T-cell (primary cell): ENCODE data around the gene LENEP. TPM values are rescaled to one million over a fixed set of nuclear protein-coding genes. Genes with fewer than 3 reads are reported as not detected.

ENCODE experiments used
- ATAC-seq, 4 experiments: fragments of 200-7000 bp in 3 of 4; fragments of 150-1000 bp in 1 of 4; cut with Tn5 transposase; replicated peaks in 1 of 4; 1 replicate in 3 of 4; 2 replicates in 1 of 4; pipeline ENCODE4 v1.10.0; 2021; ENCODE audit warnings: moderate library complexity in 3 of 4, mild to moderate bottlenecking in 2 of 4, moderate number of reproducible peaks in 1 of 4
- CTCF ChIA-PET, 2 donors: fragments of 300-600 bp; sonication (Branson Sonifier 250); formaldehyde crosslinking; loops; one replicate each; lab custom pipeline; 2022; ENCODE audit warnings: antibody characterized with exemption in 2 of 2; lab: Charles Lee
- POLR2A ChIA-PET, 2 donors: fragments of 300-600 bp; sonication (Branson Sonifier 250); formaldehyde crosslinking; loops; one replicate each; lab custom pipeline; 2022; ENCODE audit warnings: antibody characterized with exemption in 2 of 2; lab: Charles Lee
- DNase-seq, 35 experiments: peaks; one replicate each; pipeline versions ENCODE4 v3.0.0 to v3.0.0-alpha.2; 2013 to 2023
- H3K27ac ChIP-seq: one replicate; pipeline ENCODE4 v1.5.1; 2013; ENCODE audit warnings: low read length
- H3K27me3 ChIP-seq, 2 experiments: replicated peaks in 1 of 2; 1 replicate in 1 of 2; 2 replicates in 1 of 2; pipeline versions ENCODE4 v1.6.1 to v1.7.0; 2013; ENCODE audit warnings: low read length in 1 of 2, mixed read lengths in 1 of 2; ENCODE audit not compliant: control insufficient read depth in 2 of 2, insufficient read depth in 2 of 2; ENCODE audit errors: extremely low read depth in 1 of 2
- H3K36me3 ChIP-seq, 2 donors: 1 replicate in 1 of 2; 2 replicates in 1 of 2; pipeline versions ENCODE4 v1.6.1 to v1.7.0; 2013; ENCODE audit warnings: low read length in 1 of 2; ENCODE audit not compliant: control insufficient read depth in 2 of 2, insufficient read depth in 1 of 2; ENCODE audit errors: extremely low read depth in 1 of 2
- H3K4me1 ChIP-seq, 2 experiments: 1 replicate in 1 of 2; 2 replicates in 1 of 2; pipeline versions ENCODE4 v1.6.1 to v1.7.0; 2013; ENCODE audit warnings: low read length in 2 of 2, mixed read lengths in 1 of 2; ENCODE audit not compliant: insufficient read depth in 2 of 2, control insufficient read depth in 1 of 2; ENCODE audit errors: extremely low read depth in 1 of 2
- H3K4me3 ChIP-seq, 2 donors: 1 replicate in 1 of 2; 2 replicates in 1 of 2; pipeline versions ENCODE4 v1.5.1 to v1.7.0; 2013; ENCODE audit warnings: mild to moderate bottlenecking in 2 of 2, low read length in 1 of 2, moderate library complexity in 1 of 2; ENCODE audit not compliant: control insufficient read depth in 1 of 2; ENCODE audit errors: extremely low read depth in 1 of 2
- H3K9me3 ChIP-seq: 2 replicates; pipeline ENCODE4 v1.7.0; 2013
- H3K27ac Mint-ChIP-seq, 2 donors: one replicate each; pipeline ENCODE4 v1.8.0; 2020 to 2021; ENCODE audit warnings: mild to moderate bottlenecking in 2 of 2, mixed read lengths in 2 of 2
- H3K27me3 Mint-ChIP-seq, 2 donors: one replicate each; pipeline ENCODE4 v1.8.0; 2021 to 2022; ENCODE audit warnings: mixed read lengths in 2 of 2
- H3K36me3 Mint-ChIP-seq: one replicate; pipeline ENCODE4 v1.8.0; 2021; ENCODE audit warnings: mixed read lengths
- H3K4me1 Mint-ChIP-seq, 3 donors: one replicate each; pipeline ENCODE4 v1.8.0; 2020 to 2022; ENCODE audit warnings: mixed read lengths in 3 of 3, mild to moderate bottlenecking in 1 of 3
- H3K4me3 Mint-ChIP-seq, 3 donors: one replicate each; pipeline ENCODE4 v1.8.0; 2020 to 2022; ENCODE audit warnings: mild to moderate bottlenecking in 3 of 3, mixed read lengths in 3 of 3, moderate library complexity in 3 of 3
- H3K9me3 Mint-ChIP-seq, 3 donors: one replicate each; pipeline ENCODE4 v1.8.0; 2020 to 2022; ENCODE audit warnings: mixed read lengths in 3 of 3
- WGBS: methylation state at CpG from one replicate; pipeline ENCODE4 v1.1.5; 2013; ENCODE audit warnings: missing lambda C conversion rate; ENCODE audit not compliant: insufficient coverage; 5-methylcytosine and 5-hydroxymethylcytosine counted together
- total RNA-seq, 35 experiments: library from RNA in 6 of 35; stranded (reverse) in 6 of 35; fragments of 120-200 nt in 1 of 35; gene quantifications; one replicate each; pipeline versions ENCODE4 v1.2.1 to v1.2.4 and lab custom pipeline; 2013 to 2026

Gene LENEP
- total RNA-seq, 5 donors from 2014 or later (not counting 1 experiment from before 2014, with no cell fraction given) = 1.3 to 3.0 (median 1.6) TPM; not detected in 2

GRCh38 chr1:155039308-155039669 lies 45.9 kb downstream of the LENEP start:
- Histone ChIP-seq H3K27me3 (peaks cover 0 to 15% of the 10 kb centered on the region in 2 experiments), H3K9me3 (no peaks in the 10 kb centered on the region), H3K36me3 (no peaks in the 10 kb centered on the region), H3K27ac (no peak overlapping the region), H3K4me3 (no peak overlapping the region), H3K4me1 (no peaks in the 10 kb centered on the region)
- ChIA-PET POLR2A (no interaction called here), CTCF (no interaction called here)
- no peaks in the 10 kb centered on the region for H3K36me3 Mint-ChIP-seq
- peaks cover 0 to 2% (median 0%) of the 10 kb centered on the region in 3 donors for H3K4me1 Mint-ChIP-seq
- WGBS = no CpG with 5 or more reads among the region's 4 CpGs
- H3K27ac Mint-ChIP-seq = no peak overlapping the region
- H3K9me3 Mint-ChIP-seq = no peaks in the 10 kb centered on the region
- DNase-seq (no peak), ATAC-seq (no peak)
- H3K27me3 Mint-ChIP-seq = peaks cover 0 to 2% of the 10 kb centered on the region in 2 donors
- H3K4me3 Mint-ChIP-seq = no peak overlapping the region

GRCh38 chr1:155040358-155041093 lies 47.1 kb downstream of the LENEP start:
- 89% methylated on average over 14 of the region's 14 CpGs for WGBS
- ATAC-seq = no peak

GRCh38 chr1:155042789-155043188 lies 49.4 kb downstream of the LENEP start:
- H3K27me3 Mint-ChIP-seq = peaks cover 0 to 3% of the 10 kb centered on the region in 2 donors
- no peaks in the 10 kb centered on the region for H3K9me3 ChIP-seq
- 80% methylated on average over 2 of the region's 5 CpGs for WGBS

More at GRCh38 chr1:155040358-155041093, 47.1 kb downstream of the LENEP start:
- H3K27ac Mint-ChIP-seq = no peak overlapping the region
- no peak for DNase-seq
- no peaks in the 10 kb centered on the region for H3K36me3 Mint-ChIP-seq
- H3K36me3 ChIP-seq = no peaks in the 10 kb centered on the region
- H3K4me3 Mint-ChIP-seq = no peak overlapping the region
- H3K27me3 ChIP-seq = peaks cover 0 to 21% of the 10 kb centered on the region in 2 experiments
- H3K27ac ChIP-seq = no peak overlapping the region
- no peaks in the 10 kb centered on the region for H3K9me3 Mint-ChIP-seq
- H3K4me1 Mint-ChIP-seq = peaks cover 6 to 12% (median 9%) of the 10 kb centered on the region in 3 donors
- H3K27me3 Mint-ChIP-seq = peaks cover 0 to 3% of the 10 kb centered on the region in 2 donors
- POLR2A ChIA-PET = interaction anchor here in 1 of 2 donors (0.7 kb wide), 1 partner anchor 868 kb away, joined by 7 read pairs; no protein-coding TSS in a partner anchor
- CTCF ChIA-PET = interaction anchor here in 1 of 2 donors (0.6 to 0.9 kb wide), 4 partner anchors 14 to 184 kb away, joined by 3 to 10 read pairs (median 4); no protein-coding TSS in a partner anchor
- no peak overlapping the region for H3K4me3 ChIP-seq
- H3K9me3 ChIP-seq = no peaks in the 10 kb centered on the region
- H3K4me1 ChIP-seq = no peaks in the 10 kb centered on the region

GRCh38 chr1:155043301-155043702 lies 49.9 kb downstream of the LENEP start:
- Mint-ChIP-seq H3K4me3 (no peak overlapping the region), H3K9me3 (no peaks in the 10 kb centered on the region), H3K27ac (no peak overlapping the region), H3K27me3 (peaks cover 0 to 3% of the 10 kb centered on the region in 2 donors), H3K4me1 (peaks cover 6 to 12% (median 10%) of the 10 kb centered on the region in 3 donors), H3K36me3 (no peaks in the 10 kb centered on the region)
- ATAC-seq (no peak), DNase-seq (no peak)
- H3K4me3 ChIP-seq = no peak overlapping the region
- no peaks in the 10 kb centered on the region for H3K9me3 ChIP-seq
- WGBS = 88% methylated on average over 8 of the region's 12 CpGs
- ChIA-PET POLR2A (no interaction called here), CTCF (interaction anchor here (0.6 to 2.3 kb wide), 7 partner anchors 9 to 215 kb away, joined by 3 to 9 read pairs (median 5); no protein-coding TSS in a partner anchor)
- H3K27ac ChIP-seq = no peak overlapping the region
- H3K4me1 ChIP-seq = no peaks in the 10 kb centered on the region
- no peaks in the 10 kb centered on the region for H3K36me3 ChIP-seq
- peaks cover 0 to 23% of the 10 kb centered on the region in 2 experiments for H3K27me3 ChIP-seq

More at GRCh38 chr1:155042789-155043188, 49.4 kb downstream of the LENEP start:
- ATAC-seq (no peak), DNase-seq (no peak)
- ChIA-PET CTCF (interaction anchor here in 1 of 2 donors (0.6 kb wide), 1 partner anchor 215 kb away, joined by 3 read pairs; no protein-coding TSS in a partner anchor), POLR2A (no interaction called here)
- H3K27me3 ChIP-seq = peaks cover 0 to 26% of the 10 kb centered on the region in 2 experiments
- Mint-ChIP-seq H3K36me3 (no peaks in the 10 kb centered on the region), H3K4me3 (no peak overlapping the region), H3K4me1 (peaks cover 6 to 12% (median 10%) of the 10 kb centered on the region in 3 donors), H3K27ac (no peak overlapping the region), H3K9me3 (no peaks in the 10 kb centered on the region)
- H3K36me3 ChIP-seq = no peaks in the 10 kb centered on the region
- H3K4me1 ChIP-seq = no peaks in the 10 kb centered on the region
- H3K4me3 ChIP-seq = no peak overlapping the region
- no peak overlapping the region for H3K27ac ChIP-seq

GRCh38 chr1:155043793-155044192 lies 50.4 kb downstream of the LENEP start:
- POLR2A ChIA-PET = no interaction called here
- peaks cover 0 to 20% of the 10 kb centered on the region in 2 experiments for H3K27me3 ChIP-seq
- H3K9me3 ChIP-seq = no peaks in the 10 kb centered on the region
- no peaks in the 10 kb centered on the region for H3K4me1 ChIP-seq
- no peak for DNase-seq
- H3K4me3 Mint-ChIP-seq = no peak overlapping the region
- H3K9me3 Mint-ChIP-seq = no peaks in the 10 kb centered on the region
- no peak overlapping the region for H3K27ac ChIP-seq
- CTCF ChIA-PET = interaction anchor here (0.7 to 2.3 kb wide), 6 partner anchors 9 to 121 kb away, joined by 3 to 9 read pairs (median 5); no protein-coding TSS in a partner anchor
- H3K36me3 ChIP-seq = no peaks in the 10 kb centered on the region
- H3K36me3 Mint-ChIP-seq = no peaks in the 10 kb centered on the region
- H3K27me3 Mint-ChIP-seq = peaks cover 0 to 3% of the 10 kb centered on the region in 2 donors
- no CpG with 5 or more reads among the region's 3 CpGs for WGBS
- no peak overlapping the region for H3K4me3 ChIP-seq
- ATAC-seq = no peak
- no peak overlapping the region for H3K27ac Mint-ChIP-seq
- peaks cover 6 to 12% (median 10%) of the 10 kb centered on the region in 3 donors for H3K4me1 Mint-ChIP-seq
